ENCODE results near the gene BLVRB. TPM values are rescaled to one million over a fixed set of nuclear protein-coding genes. Genes with fewer than 3 reads are reported as not detected.

BLVRB gene
- total RNA-seq, 1 donor from 2014 or later, result 86.1 TPM

- no peak for TF ChIP-seq CTCF (IDR thresholded peaks at IDR 0.05; ENCODE audit: insufficient read depth, low read length, poor library complexity, severe bottlenecking)
- no peaks in the 10 kb centered on the region for H3K27me3 ChIP-seq (ENCODE audit: control insufficient read depth, insufficient read depth, low read length)
- H3K4me3 ChIP-seq (ENCODE audit: low read depth, low read length), result peak overlapping the region; percentile 74
- DNase-seq (ENCODE audit: low read depth), result no peak
- no peaks in the 10 kb centered on the region for H3K36me3 ChIP-seq (ENCODE audit: control insufficient read depth, insufficient read depth, low read length)
Observed at GRCh38 chr19:40423938-40424337, 41.6 kb downstream of the BLVRB start.

GRCh38 chr19:40422748-40423566 lies 42.6 kb downstream of the BLVRB start:
- Histone ChIP-seq H3K27me3 (ENCODE audit: control insufficient read depth, insufficient read depth, low read length) (no peaks in the 10 kb centered on the region), H3K36me3 (ENCODE audit: control insufficient read depth, insufficient read depth, low read length) (no peaks in the 10 kb centered on the region), H3K4me3 (ENCODE audit: low read depth, low read length) (no peak overlapping the region)
- no peak for TF ChIP-seq CTCF (IDR thresholded peaks at IDR 0.05; ENCODE audit: insufficient read depth, low read length, poor library complexity, severe bottlenecking)
- no peak for DNase-seq (ENCODE audit: low read depth)

- DNase-seq (ENCODE audit: low read depth), result no peak
- Histone ChIP-seq H3K27me3 (ENCODE audit: control insufficient read depth, insufficient read depth, low read length) (no peaks in the 10 kb centered on the region), H3K36me3 (ENCODE audit: control insufficient read depth, insufficient read depth, low read length) (no peaks in the 10 kb centered on the region), H3K4me3 (ENCODE audit: low read depth, low read length) (no peak overlapping the region)
- TF ChIP-seq CTCF (IDR thresholded peaks at IDR 0.05; ENCODE audit: insufficient read depth, low read length, poor library complexity, severe bottlenecking), result no peak
Observed at GRCh38 chr19:40421993-40422747, 43.4 kb downstream of the BLVRB start.

- TF ChIP-seq CTCF (IDR thresholded peaks at IDR 0.05; ENCODE audit: insufficient read depth, low read length, poor library complexity, severe bottlenecking), result peak; percentile 99
- DNase-seq (ENCODE audit: low read depth), result no peak
- no peaks in the 10 kb centered on the region for H3K36me3 ChIP-seq (ENCODE audit: control insufficient read depth, insufficient read depth, low read length)
- H3K27me3 ChIP-seq (ENCODE audit: control insufficient read depth, insufficient read depth, low read length), result no peaks in the 10 kb centered on the region
- peak overlapping the region; percentile 48 for H3K4me3 ChIP-seq (ENCODE audit: low read depth, low read length)
Observed at GRCh38 chr19:40420766-40421765, 44.5 kb downstream of the BLVRB start.

- DNase-seq (ENCODE audit: low read depth), result no peak
Observed at GRCh38 chr19:40420451-40420765, 45.1 kb downstream of the BLVRB start.

More at GRCh38 chr19:40420451-40420765, 45.1 kb downstream of the BLVRB start:
- H3K27me3 ChIP-seq (ENCODE audit: control insufficient read depth, insufficient read depth, low read length), result no peaks in the 10 kb centered on the region
- TF ChIP-seq CTCF (IDR thresholded peaks at IDR 0.05; ENCODE audit: insufficient read depth, low read length, poor library complexity, severe bottlenecking), result no peak
- H3K36me3 ChIP-seq (ENCODE audit: control insufficient read depth, insufficient read depth, low read length), result no peaks in the 10 kb centered on the region
- H3K4me3 ChIP-seq (ENCODE audit: low read depth, low read length), result no peak overlapping the region

Data from kidney epithelial cell (primary cell).